Kidney (tissue), 14 donors: ENCODE measurements around the gene WDR12. TPM values are rescaled to one million over a fixed set of nuclear protein-coding genes. Genes with fewer than 3 reads are reported as not detected.
A peak's percentile ranks its signal among the peaks of the same experiment; 100 is the strongest.

Experiments
- DNase-seq, 5 donors: peaks; one replicate each; pipeline ENCODE4 v3.0.0-alpha.2; 2013 to 2020
- FAIRE-seq: peaks from 2 replicates; lab custom pipeline; 2012; peaks lifted over from hg19 to GRCh38; lab: Jason Lieb, UNC
- H3K27ac ChIP-seq, 2 donors: one replicate each; pipeline ENCODE4 v1.7.0; 2013; ENCODE audit warnings: low read depth in 2 of 2, low read length in 2 of 2, inconsistent platforms in 1 of 2
- H3K27me3 ChIP-seq: one replicate; pipeline ENCODE4 v1.7.1; 2013; ENCODE audit warnings: low read length, inconsistent platforms; ENCODE audit not compliant: control insufficient read depth, insufficient read depth
- H3K36me3 ChIP-seq, 3 donors: one replicate each; pipeline versions ENCODE4 v1.7.0 to v1.7.1; 2013; ENCODE audit warnings: low read length in 3 of 3, control low read depth in 1 of 3, inconsistent platforms in 1 of 3; ENCODE audit not compliant: insufficient read depth in 3 of 3, control insufficient read depth in 2 of 3
- H3K4me1 ChIP-seq, 3 donors: one replicate each; pipeline versions ENCODE4 v1.7.0 to v1.7.1; 2013; ENCODE audit warnings: low read length in 3 of 3, inconsistent platforms in 1 of 3, low read depth in 1 of 3; ENCODE audit not compliant: control insufficient read depth in 2 of 3, insufficient read depth in 2 of 3
- H3K4me3 ChIP-seq, 3 donors: one replicate each; pipeline versions ENCODE4 v1.7.0 to v1.8.1; 2013; ENCODE audit warnings: low read length in 3 of 3, control low read depth in 1 of 3, inconsistent platforms in 1 of 3
- H3K9ac ChIP-seq, 3 donors: one replicate each; pipeline versions ENCODE4 v1.7.0 to v1.7.1; 2013; ENCODE audit warnings: low read length in 3 of 3, control low read depth in 1 of 3, inconsistent platforms in 1 of 3
- H3K9me3 ChIP-seq, 3 donors: one replicate each; pipeline versions ENCODE4 v1.7.0 to v1.7.1; 2013; ENCODE audit warnings: low read length in 3 of 3, control low read depth in 1 of 3, inconsistent platforms in 1 of 3; ENCODE audit not compliant: control insufficient read depth in 2 of 3, insufficient read depth in 1 of 3
- intact Hi-C: fragments of 100-400 bp; cut with DNase I; formaldehyde crosslinking; loops from one replicate; pipeline ENCODE4 v1.11.1; 2022
- polyA plus RNA-seq: library from polyadenylated mRNA; stranded (reverse); fragments of 350-450 nt; fragmentation: Illumina TruSeq; extraction: RNeasy Lipid Tissue Mini Kit (QIAGEN cat#74804); gene quantifications from one replicate; pipeline ENCODE4 v1.2.3, GENCODE V29; 2014; ENCODE audit warnings: low read depth, low replicate concordance; ENCODE audit not compliant: insufficient read depth
- total RNA-seq: library from RNA; stranded (reverse); fragmentation: NEBNext Ultra II Directional; extraction: Animal tissue kit (Norgen Biotek cat#: 25700); gene quantifications from one replicate; pipeline ENCODE4 v1.2.1, GENCODE V29; 2021
- TF ChIP-seq, protein P1 (sequence below): IDR thresholded peaks from 3 replicates; pipeline ENCODE4 v1.5.1; 2012; ENCODE audit warnings: mild to moderate bottlenecking, moderate library complexity, borderline replicate concordance; ENCODE audit not compliant: insufficient read depth; ENCODE audit errors: extremely low read depth
- donor health status: control.
- donor health status: control.
- donor health status: control.
- donor health status: control.
- donor health status: control.
- donor health status: DM: yes; HTN: yes; CAD: no.
- donor health status: Normal renal cell carcinoma (clear cell type).

WDR12 gene
- total and polyA plus RNA-seq, 2 donors from 2014 or later, result 37.8 to 55.0 TPM

- Histone ChIP-seq H3K36me3 (no peaks in the 10 kb centered on the region), H3K27me3 (no peaks in the 10 kb centered on the region), H3K4me3 (no peak overlapping the region), H3K4me1 (no peaks in the 10 kb centered on the region), H3K27ac (no peak overlapping the region), H3K9me3 (peaks cover 0 to 11% (median 0%) of the 10 kb centered on the region in 3 donors), H3K9ac (no peak overlapping the region)
- DNase-seq (no peak), FAIRE-seq (no peak)
- intact Hi-C loops, result no loop called here
- TF ChIP-seq, protein P1, sequence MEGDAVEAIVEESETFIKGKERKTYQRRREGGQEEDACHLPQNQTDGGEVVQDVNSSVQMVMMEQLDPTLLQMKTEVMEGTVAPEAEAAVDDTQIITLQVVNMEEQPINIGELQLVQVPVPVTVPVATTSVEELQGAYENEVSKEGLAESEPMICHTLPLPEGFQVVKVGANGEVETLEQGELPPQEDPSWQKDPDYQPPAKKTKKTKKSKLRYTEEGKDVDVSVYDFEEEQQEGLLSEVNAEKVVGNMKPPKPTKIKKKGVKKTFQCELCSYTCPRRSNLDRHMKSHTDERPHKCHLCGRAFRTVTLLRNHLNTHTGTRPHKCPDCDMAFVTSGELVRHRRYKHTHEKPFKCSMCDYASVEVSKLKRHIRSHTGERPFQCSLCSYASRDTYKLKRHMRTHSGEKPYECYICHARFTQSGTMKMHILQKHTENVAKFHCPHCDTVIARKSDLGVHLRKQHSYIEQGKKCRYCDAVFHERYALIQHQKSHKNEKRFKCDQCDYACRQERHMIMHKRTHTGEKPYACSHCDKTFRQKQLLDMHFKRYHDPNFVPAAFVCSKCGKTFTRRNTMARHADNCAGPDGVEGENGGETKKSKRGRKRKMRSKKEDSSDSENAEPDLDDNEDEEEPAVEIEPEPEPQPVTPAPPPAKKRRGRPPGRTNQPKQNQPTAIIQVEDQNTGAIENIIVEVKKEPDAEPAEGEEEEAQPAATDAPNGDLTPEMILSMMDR, result no peak
These were observed 34.0 kb upstream of the WDR12 start for GRCh38 chr2:202945497-202945896.

DNA sequence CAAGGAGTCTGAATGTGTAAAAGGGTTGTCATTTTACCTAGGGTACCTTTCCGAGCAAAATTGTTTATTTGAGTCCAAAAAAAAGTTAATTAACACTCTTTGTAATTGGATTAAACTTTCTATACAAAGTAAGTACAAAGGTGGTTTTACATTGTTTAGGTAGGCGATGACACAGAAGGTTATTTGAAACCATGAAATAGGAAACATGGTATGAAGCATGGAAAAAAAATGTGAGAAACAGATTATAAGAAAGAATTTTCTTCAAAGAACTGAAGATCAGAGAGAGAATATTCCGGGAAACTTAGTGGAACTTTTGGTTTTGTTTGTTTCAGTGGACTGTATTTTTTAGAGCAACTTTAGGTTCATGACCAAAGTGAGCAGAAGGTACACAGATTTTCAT lies 33.3 kb upstream of the WDR12 start:
- DNase-seq (no peak), FAIRE-seq (no peak)
- H3K9me3 ChIP-seq, result peaks cover 0 to 11% (median 0%) of the 10 kb centered on the region in 3 donors
- no peaks in the 10 kb centered on the region for H3K27me3 ChIP-seq
- TF ChIP-seq, protein P1, result no peak
- no peak overlapping the region for H3K4me3 ChIP-seq
- H3K4me1 ChIP-seq, result no peaks in the 10 kb centered on the region
- no peaks in the 10 kb centered on the region for H3K36me3 ChIP-seq
- intact Hi-C loops, result no loop called here
- H3K27ac ChIP-seq, result no peak overlapping the region
- no peak overlapping the region for H3K9ac ChIP-seq

DNA sequence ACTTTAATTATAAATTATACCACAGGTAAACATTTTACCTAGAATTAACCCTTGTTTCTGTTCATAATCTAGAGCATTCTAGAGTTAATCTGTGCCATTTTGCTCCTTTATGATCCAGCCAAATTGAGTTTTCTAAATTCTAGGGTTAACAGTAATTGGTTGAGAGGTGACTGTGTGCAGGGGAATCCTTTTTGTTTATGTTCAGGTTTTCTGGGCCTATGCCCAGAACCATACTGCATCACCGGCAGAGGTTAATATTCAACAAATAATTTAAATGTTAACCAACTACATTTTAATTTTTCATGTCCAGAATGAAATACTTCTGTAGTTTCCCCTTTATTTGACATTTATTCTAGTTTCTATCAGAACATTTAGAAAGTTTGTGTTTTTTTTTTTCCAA lies 32.9 kb upstream of the WDR12 start:
- Histone ChIP-seq H3K4me3 (no peak overlapping the region), H3K27me3 (no peaks in the 10 kb centered on the region), H3K36me3 (no peaks in the 10 kb centered on the region), H3K9ac (no peak overlapping the region), H3K27ac (no peak overlapping the region), H3K9me3 (peaks cover 0 to 11% (median 0%) of the 10 kb centered on the region in 3 donors), H3K4me1 (no peaks in the 10 kb centered on the region)
- intact Hi-C loops, result no loop called here
- DNase-seq (no peak), FAIRE-seq (peak; percentile 52)
- TF ChIP-seq, protein P1, result no peak

DNA sequence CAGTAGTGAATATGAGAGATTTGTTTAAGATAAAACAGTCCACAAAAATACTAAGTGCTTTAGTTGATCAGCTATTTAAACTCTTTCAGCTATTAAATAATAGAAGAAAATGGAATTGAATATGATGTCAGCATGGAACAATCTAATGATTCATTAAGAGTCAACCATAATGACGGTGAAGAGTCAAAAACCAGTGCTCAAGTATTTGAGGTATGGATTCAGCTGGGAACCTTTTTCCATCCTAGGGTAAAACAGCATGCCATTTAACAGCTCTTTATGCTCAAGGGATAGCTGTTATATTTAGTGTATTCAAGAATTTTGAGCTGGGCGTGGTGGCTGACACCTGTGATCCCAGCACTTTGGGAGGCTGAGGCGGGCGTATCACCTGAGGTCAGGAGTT lies 30.3 kb upstream of the WDR12 start:
- no peak for FAIRE-seq
- no peak overlapping the region for H3K4me3 ChIP-seq
- H3K27me3 ChIP-seq, result no peaks in the 10 kb centered on the region
- no peak overlapping the region for H3K27ac ChIP-seq
- TF ChIP-seq, protein P1, result no peak
- intact Hi-C loops, result no loop called here
- no peaks in the 10 kb centered on the region for H3K4me1 ChIP-seq
- no peak for DNase-seq
- no peaks in the 10 kb centered on the region for H3K36me3 ChIP-seq
- peaks cover 0 to 3% (median 0%) of the 10 kb centered on the region in 3 donors for H3K9me3 ChIP-seq
- H3K9ac ChIP-seq, result no peak overlapping the region
